OCI-LY1 (cell line): ENCODE measurements around the gene GJC1.

Experiments
- H2AFZ ChIP-seq: fragments of 200-600 bp; sonication (generic), shearing (Covaris generic); 2 replicates; pipeline ENCODE4 v1.6.0; 2014; ENCODE audit warnings: antibody characterized with exemption, mild to moderate bottlenecking, low read length
- H3F3A ChIP-seq: fragments of 200-600 bp; sonication (generic), shearing (Covaris generic); 2 replicates; pipeline ENCODE4 v1.6.0; 2014; ENCODE audit warnings: mild to moderate bottlenecking, antibody characterized with exemption, low read length, moderate library complexity; ENCODE audit not compliant: insufficient read depth
- H3K27ac ChIP-seq: fragments of 200-600 bp; sonication (generic); 2 replicates; pipeline ENCODE4 v1.5.1; 2014; ENCODE audit warnings: low read length, mixed run types, mild to moderate bottlenecking, low read depth; ENCODE audit not compliant: poor library complexity, severe bottlenecking
- H3K27me3 ChIP-seq: fragments of 200-600 bp; sonication (generic); 2 replicates; pipeline ENCODE4 v1.6.0; 2014; ENCODE audit warnings: antibody characterized with exemption, mild to moderate bottlenecking, low read length, moderate library complexity; ENCODE audit not compliant: insufficient read depth
- H3K36me3 ChIP-seq: fragments of 200-600 bp; sonication (generic); 2 replicates; pipeline ENCODE4 v1.6.1; 2014; ENCODE audit warnings: mild to moderate bottlenecking, antibody characterized with exemption, low read length, moderate library complexity, mixed read lengths; ENCODE audit not compliant: insufficient read depth
- H3K4me1 ChIP-seq: fragments of 200-600 bp; sonication (generic); 2 replicates; pipeline ENCODE4 v1.5.1; 2014; ENCODE audit warnings: mild to moderate bottlenecking, low read length, moderate library complexity; ENCODE audit not compliant: insufficient read depth, severe bottlenecking
- H3K4me2 ChIP-seq: fragments of 200-600 bp; sonication (generic), shearing (Covaris generic); 2 replicates; pipeline ENCODE4 v1.6.1; 2014; ENCODE audit warnings: low read length
- H3K4me3 ChIP-seq: fragments of 200-600 bp; sonication (generic); 2 replicates; pipeline ENCODE4 v1.5.1; 2014; ENCODE audit warnings: low read length, low read depth, mild to moderate bottlenecking, mixed read lengths; ENCODE audit not compliant: poor library complexity, severe bottlenecking
- H3K79me2 ChIP-seq: fragments of 200-600 bp; shearing (Covaris generic); 2 replicates; pipeline ENCODE4 v1.6.1; 2016; ENCODE audit warnings: mixed run types, low read length, mixed read lengths; ENCODE audit not compliant: insufficient read depth
- H3K9ac ChIP-seq: fragments of 200-600 bp; sonication (generic), shearing (Covaris generic); 2 replicates; pipeline ENCODE4 v1.6.1; 2014; ENCODE audit warnings: mild to moderate bottlenecking, low read length, mixed read lengths
- H3K9me2 ChIP-seq: fragments of 200-600 bp; sonication (generic), shearing (Covaris generic); 2 replicates; pipeline ENCODE4 v1.6.1; 2014; ENCODE audit warnings: low read depth, mild to moderate bottlenecking, low read length, mixed read lengths
- H3K9me3 ChIP-seq: fragments of 200-600 bp; shearing (Covaris generic); 2 replicates; pipeline ENCODE4 v1.6.1; 2014; ENCODE audit warnings: low read length, mixed read lengths
- H4K20me1 ChIP-seq: fragments of 200-600 bp; sonication (generic), shearing (Covaris generic); 2 replicates; pipeline ENCODE4 v1.6.0; 2016; ENCODE audit warnings: mild to moderate bottlenecking, low read length; ENCODE audit not compliant: insufficient read depth
- EZH2 ChIP-seq: fragments of 200-600 bp; sonication (generic), shearing (Covaris generic); IDR thresholded peaks from 2 replicates; pipeline ENCODE4 v1.8.0; 2017; ENCODE audit warnings: borderline replicate concordance, mixed run types, mild to moderate bottlenecking, antibody characterized with exemption, low read length, moderate library complexity, mixed read lengths
- TF ChIP-seq, protein P1 (sequence below): fragments of 200-600 bp; sonication (generic), shearing (Covaris generic); IDR thresholded peaks from 2 replicates; pipeline ENCODE4 v1.5.1; 2017; ENCODE audit warnings: mild to moderate bottlenecking, antibody characterized with exemption, low read length, moderate library complexity, mixed read lengths

The GJC1 gene

GRCh38 chr17:44829523-44830358 is at the start of gene GJC1:
GJC1 (minus strand) TSS chr17:44830287; CDS start chr17:44805817, 24,470 bp downstream.
- H3K79me2 ChIP-seq: peaks cover 43% of the 10 kb centered on the region
- H3K27ac ChIP-seq: peak within 1 kb of the TSS; percentile 61

GRCh38 chr17:44879376-44879775 is 49.3 kb upstream of the GJC1 start:
- no peak overlapping the region for H3K4me3 ChIP-seq
- H3K27ac ChIP-seq: no peak overlapping the region
- no peaks in the 10 kb centered on the region for H4K20me1 ChIP-seq
- no peaks in the 10 kb centered on the region for H3F3A ChIP-seq
- peaks cover 87% of the 10 kb centered on the region for H3K36me3 ChIP-seq
- TF ChIP-seq EZH2: no peak
- TF ChIP-seq, protein P1, sequence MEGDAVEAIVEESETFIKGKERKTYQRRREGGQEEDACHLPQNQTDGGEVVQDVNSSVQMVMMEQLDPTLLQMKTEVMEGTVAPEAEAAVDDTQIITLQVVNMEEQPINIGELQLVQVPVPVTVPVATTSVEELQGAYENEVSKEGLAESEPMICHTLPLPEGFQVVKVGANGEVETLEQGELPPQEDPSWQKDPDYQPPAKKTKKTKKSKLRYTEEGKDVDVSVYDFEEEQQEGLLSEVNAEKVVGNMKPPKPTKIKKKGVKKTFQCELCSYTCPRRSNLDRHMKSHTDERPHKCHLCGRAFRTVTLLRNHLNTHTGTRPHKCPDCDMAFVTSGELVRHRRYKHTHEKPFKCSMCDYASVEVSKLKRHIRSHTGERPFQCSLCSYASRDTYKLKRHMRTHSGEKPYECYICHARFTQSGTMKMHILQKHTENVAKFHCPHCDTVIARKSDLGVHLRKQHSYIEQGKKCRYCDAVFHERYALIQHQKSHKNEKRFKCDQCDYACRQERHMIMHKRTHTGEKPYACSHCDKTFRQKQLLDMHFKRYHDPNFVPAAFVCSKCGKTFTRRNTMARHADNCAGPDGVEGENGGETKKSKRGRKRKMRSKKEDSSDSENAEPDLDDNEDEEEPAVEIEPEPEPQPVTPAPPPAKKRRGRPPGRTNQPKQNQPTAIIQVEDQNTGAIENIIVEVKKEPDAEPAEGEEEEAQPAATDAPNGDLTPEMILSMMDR: no peak
- no peak overlapping the region for H2AFZ ChIP-seq
- H3K4me2 ChIP-seq: no peak overlapping the region
- H3K4me1 ChIP-seq: no peaks in the 10 kb centered on the region
- H3K9me3 ChIP-seq: no peaks in the 10 kb centered on the region
- no peaks in the 10 kb centered on the region for H3K27me3 ChIP-seq
- no peak overlapping the region for H3K9ac ChIP-seq
- H3K9me2 ChIP-seq: no peaks in the 10 kb centered on the region
- no peaks in the 10 kb centered on the region for H3K79me2 ChIP-seq

More at GRCh38 chr17:44829523-44830358, at the start of gene GJC1:
- Histone ChIP-seq H3K9me3 (no peaks in the 10 kb centered on the region), H3K27me3 (peaks cover 4% of the 10 kb centered on the region; the same call in 1 of the 2 replicates), H4K20me1 (no peaks in the 10 kb centered on the region), H3K4me3 (peak within 1 kb of the TSS; percentile 84), H3F3A (no peaks in the 10 kb centered on the region), H3K9ac (peak within 1 kb of the TSS; percentile 84), H3K4me1 (peaks cover 42% of the 10 kb centered on the region), H3K36me3 (peaks cover 8% of the 10 kb centered on the region; the same call in 1 of the 2 replicates), H3K9me2 (no peaks in the 10 kb centered on the region), H3K4me2 (peak within 1 kb of the TSS; percentile 74), H2AFZ (peak within 1 kb of the TSS; percentile 76; the same call in 1 of the 2 replicates)
- no peak for TF ChIP-seq EZH2
- TF ChIP-seq, protein P1: no peak

DNA sequence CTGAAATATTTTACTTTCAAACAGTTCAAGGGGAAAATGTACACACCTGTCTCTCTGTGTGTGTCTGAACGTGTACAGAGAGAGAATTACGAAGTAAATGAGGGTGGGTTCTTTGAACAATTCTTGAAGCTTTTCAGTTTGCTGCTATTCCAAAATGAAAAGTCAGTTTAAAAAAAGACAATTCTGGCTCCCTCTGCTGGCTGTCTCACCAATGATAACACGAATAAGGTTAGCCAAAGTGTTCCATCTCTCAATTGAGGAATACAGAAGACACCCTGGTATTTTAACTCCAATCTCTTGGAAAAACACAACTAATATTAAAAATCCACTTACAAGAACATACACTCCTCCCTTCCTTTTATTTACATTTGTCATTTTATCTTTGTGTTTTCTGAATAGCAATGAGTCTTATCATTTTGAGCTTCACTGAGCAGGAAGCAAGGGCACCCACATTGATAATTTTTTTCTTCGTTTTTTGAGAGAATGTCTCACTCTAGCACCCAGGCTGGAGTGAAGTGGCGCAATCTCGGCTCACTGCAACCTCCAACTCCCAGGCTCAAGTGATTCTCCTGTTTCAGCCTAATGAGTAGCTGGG is 48.6 kb upstream of the GJC1 start:
- Histone ChIP-seq H3K9me2 (no peaks in the 10 kb centered on the region), H3K4me1 (no peaks in the 10 kb centered on the region), H3K4me3 (no peak overlapping the region), H3K4me2 (no peak overlapping the region), H3K36me3 (peaks cover 86% of the 10 kb centered on the region), H3K9ac (no peak overlapping the region), H3K9me3 (no peaks in the 10 kb centered on the region), H4K20me1 (no peaks in the 10 kb centered on the region), H3K79me2 (no peaks in the 10 kb centered on the region), H2AFZ (no peak overlapping the region), H3K27me3 (no peaks in the 10 kb centered on the region), H3K27ac (no peak overlapping the region), H3F3A (no peaks in the 10 kb centered on the region)
- no peak for TF ChIP-seq EZH2
- TF ChIP-seq, protein P1: peak; percentile 68
